CD4-positive, alpha-beta T cell treated with Interleukin-6 for 4 hours (primary cell): ENCODE results near the gene PRKCD.
A peak's percentile ranks its signal among the peaks of the same experiment; 100 is the strongest.

Experiments used
- DNase-seq: peaks from one replicate; pipeline ENCODE4 v3.0.0-alpha.2; 2020; ENCODE audit warnings: mixed read lengths

The PRKCD gene

GRCh38 chr3:53193466-53194209, 32.6 kb downstream of the PRKCD start:
- no peak for DNase-seq

- no peak for DNase-seq
These were observed 33.4 kb downstream of the PRKCD start for GRCh38 chr3:53194210-53195065.

- DNase-seq, result no peak
These were observed 34.0 kb downstream of the PRKCD start for GRCh38 chr3:53195066-53195450.

- DNase-seq, result peak; percentile 62
These were observed 34.9 kb downstream of the PRKCD start for GRCh38 chr3:53195602-53196574.

GRCh38 chr3:53196575-53197407, 35.8 kb downstream of the PRKCD start:
- peak; percentile 17 for DNase-seq

GRCh38 chr3:53198256-53198977, 37.4 kb downstream of the PRKCD start:
- no peak for DNase-seq

- no peak for DNase-seq
These were observed 38.0 kb downstream of the PRKCD start for GRCh38 chr3:53198996-53199395.

- no peak for DNase-seq
These were observed 38.8 kb downstream of the PRKCD start for GRCh38 chr3:53199834-53200233.

- no peak for DNase-seq
These were observed 39.8 kb downstream of the PRKCD start for GRCh38 chr3:53200501-53201498.

GRCh38 chr3:53202331-53203015, 41.5 kb downstream of the PRKCD start:
- no peak for DNase-seq

GRCh38 chr3:53211706-53212702, 51.0 kb downstream of the PRKCD start:
- no peak for DNase-seq

GRCh38 chr3:53213276-53213675, 52.3 kb downstream of the PRKCD start:
- DNase-seq, result no peak

GRCh38 chr3:53215816-53216215, 54.8 kb downstream of the PRKCD start:
- DNase-seq, result no peak

- no peak for DNase-seq
These were observed 55.7 kb downstream of the PRKCD start for GRCh38 chr3:53216723-53217122.

GRCh38 chr3:53217175-53217574, 56.2 kb downstream of the PRKCD start:
- DNase-seq, result no peak

GRCh38 chr3:53218131-53218530, 57.1 kb downstream of the PRKCD start:
- DNase-seq, result no peak

- DNase-seq, result peak; percentile 76
These were observed 59.0 kb downstream of the PRKCD start for GRCh38 chr3:53219895-53220483.

GRCh38 chr3:53221345-53221744, 60.3 kb downstream of the PRKCD start:
- DNase-seq, result no peak
